ENCODE measurements around the gene PUM1.

DNA sequence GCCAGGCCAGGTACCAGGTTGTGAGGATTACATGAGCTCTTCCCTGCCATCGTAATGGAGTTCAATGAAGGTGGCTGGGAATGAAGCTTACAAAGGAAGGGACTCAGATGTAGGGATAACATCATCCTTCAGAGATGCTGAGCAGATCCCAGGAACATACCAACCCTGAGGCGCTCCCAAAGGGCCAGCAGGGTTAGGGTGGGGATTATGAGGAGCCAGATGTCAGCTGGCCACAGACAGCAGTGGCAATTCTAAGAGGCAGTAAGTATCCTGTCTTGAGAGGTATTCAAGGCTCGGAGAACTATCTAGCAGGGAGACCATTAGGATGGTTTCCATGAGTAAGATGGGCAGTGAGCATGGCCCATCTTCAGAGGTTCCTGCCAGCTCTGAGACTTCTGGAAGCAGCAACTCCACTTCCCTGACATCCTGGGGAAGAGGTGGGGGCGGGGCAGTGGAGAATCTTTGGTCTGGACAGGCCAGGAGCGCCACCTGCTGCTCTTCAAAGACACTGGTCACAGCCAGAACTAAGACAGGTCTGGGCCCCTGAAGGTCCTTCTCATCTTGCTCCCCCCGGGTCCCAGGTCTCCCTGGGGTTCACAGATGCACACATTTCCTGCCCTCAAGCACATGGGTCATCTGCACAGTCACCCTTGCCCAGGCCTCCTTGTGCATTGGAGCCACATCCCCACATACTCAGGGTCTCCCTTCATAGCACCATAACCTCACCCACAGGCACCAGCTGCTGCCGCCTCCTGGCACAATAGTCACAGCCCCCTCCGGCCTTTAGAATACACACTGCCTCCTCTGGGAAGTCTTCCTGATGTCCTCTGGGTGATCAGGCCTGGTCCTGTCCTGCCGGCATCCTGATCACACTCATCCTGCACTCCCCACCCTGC lies 154.2 kb downstream of the PUM1 start:
- TF ChIP-seq, protein P1, sequence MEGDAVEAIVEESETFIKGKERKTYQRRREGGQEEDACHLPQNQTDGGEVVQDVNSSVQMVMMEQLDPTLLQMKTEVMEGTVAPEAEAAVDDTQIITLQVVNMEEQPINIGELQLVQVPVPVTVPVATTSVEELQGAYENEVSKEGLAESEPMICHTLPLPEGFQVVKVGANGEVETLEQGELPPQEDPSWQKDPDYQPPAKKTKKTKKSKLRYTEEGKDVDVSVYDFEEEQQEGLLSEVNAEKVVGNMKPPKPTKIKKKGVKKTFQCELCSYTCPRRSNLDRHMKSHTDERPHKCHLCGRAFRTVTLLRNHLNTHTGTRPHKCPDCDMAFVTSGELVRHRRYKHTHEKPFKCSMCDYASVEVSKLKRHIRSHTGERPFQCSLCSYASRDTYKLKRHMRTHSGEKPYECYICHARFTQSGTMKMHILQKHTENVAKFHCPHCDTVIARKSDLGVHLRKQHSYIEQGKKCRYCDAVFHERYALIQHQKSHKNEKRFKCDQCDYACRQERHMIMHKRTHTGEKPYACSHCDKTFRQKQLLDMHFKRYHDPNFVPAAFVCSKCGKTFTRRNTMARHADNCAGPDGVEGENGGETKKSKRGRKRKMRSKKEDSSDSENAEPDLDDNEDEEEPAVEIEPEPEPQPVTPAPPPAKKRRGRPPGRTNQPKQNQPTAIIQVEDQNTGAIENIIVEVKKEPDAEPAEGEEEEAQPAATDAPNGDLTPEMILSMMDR (conservative IDR thresholded peaks at IDR 0.05 in 1 of 2, IDR thresholded peaks at IDR 0.05 in 1 of 2; ENCODE audit: extremely low read depth in 1 of 2, insufficient read depth in 1 of 2, low read depth in 1 of 2, low read length in 2 of 2) = peak; percentile 77 to 91
- no peak for TF ChIP-seq EZH2 (IDR thresholded peaks at IDR 0.05; ENCODE audit: borderline replicate concordance, low read length)
